Measurements from ENCODE around the gene EXOC6.

DNA sequence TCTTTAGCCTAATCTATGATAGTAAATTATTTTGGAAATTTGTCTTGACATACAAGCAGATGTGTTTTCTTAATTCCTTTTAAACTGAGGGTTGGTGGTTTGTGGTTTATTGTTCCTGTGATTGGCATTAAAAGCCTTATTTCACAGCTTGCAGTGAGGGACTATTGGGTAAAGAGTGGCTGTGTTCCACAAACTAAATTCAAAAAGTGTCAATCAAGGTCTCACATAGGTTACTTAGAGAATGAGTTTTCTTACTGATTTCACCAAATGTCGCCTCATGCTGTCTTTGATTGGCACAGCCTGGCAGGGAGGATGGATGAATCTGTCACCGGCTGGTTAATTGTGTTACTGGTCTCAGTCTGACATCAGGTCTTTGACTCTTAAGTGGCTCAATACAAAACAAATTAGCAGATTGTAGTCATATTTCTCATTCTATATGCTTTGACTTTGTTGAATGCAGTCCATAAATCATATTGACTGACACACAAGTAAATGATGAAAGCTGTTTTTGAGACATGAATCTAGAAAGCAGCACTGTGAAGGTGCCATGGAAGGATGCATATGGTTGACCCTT lies 145.5 kb downstream of the EXOC6 start:
- TF ChIP-seq, protein P1, sequence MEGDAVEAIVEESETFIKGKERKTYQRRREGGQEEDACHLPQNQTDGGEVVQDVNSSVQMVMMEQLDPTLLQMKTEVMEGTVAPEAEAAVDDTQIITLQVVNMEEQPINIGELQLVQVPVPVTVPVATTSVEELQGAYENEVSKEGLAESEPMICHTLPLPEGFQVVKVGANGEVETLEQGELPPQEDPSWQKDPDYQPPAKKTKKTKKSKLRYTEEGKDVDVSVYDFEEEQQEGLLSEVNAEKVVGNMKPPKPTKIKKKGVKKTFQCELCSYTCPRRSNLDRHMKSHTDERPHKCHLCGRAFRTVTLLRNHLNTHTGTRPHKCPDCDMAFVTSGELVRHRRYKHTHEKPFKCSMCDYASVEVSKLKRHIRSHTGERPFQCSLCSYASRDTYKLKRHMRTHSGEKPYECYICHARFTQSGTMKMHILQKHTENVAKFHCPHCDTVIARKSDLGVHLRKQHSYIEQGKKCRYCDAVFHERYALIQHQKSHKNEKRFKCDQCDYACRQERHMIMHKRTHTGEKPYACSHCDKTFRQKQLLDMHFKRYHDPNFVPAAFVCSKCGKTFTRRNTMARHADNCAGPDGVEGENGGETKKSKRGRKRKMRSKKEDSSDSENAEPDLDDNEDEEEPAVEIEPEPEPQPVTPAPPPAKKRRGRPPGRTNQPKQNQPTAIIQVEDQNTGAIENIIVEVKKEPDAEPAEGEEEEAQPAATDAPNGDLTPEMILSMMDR (IDR thresholded peaks at IDR 0.05) = no peak
- no peak for TF ChIP-seq ZFX (IDR thresholded peaks at IDR 0.05; ENCODE audit: borderline replicate concordance)

Measured in 22Rv1 (cell line).